MG63 (cell line): ENCODE data around the gene SLC7A7. TPM values are rescaled to one million over a fixed set of nuclear protein-coding genes. Genes with fewer than 3 reads are reported as not detected.

Experiments
- DNase-seq: peaks from one replicate; pipeline ENCODE4 v3.0.0-alpha.2; 2020
- H3K27me3 ChIP-seq: fragments of 250-450 bp; sonication (Bioruptor Pico); 2 replicates; pipeline ENCODE4 v1.5.1; 2020; ENCODE audit warnings: mild to moderate bottlenecking, moderate library complexity
- H3K36me3 ChIP-seq: fragments of 250-450 bp; sonication (Bioruptor Pico); 2 replicates; pipeline ENCODE4 v1.5.1; 2020; ENCODE audit warnings: mild to moderate bottlenecking, moderate library complexity
- H3K4me3 ChIP-seq: fragments of 250-450 bp; sonication (Bioruptor Pico); 2 replicates; pipeline ENCODE4 v1.5.1; 2020; ENCODE audit warnings: mild to moderate bottlenecking, moderate library complexity
- H3K9me3 ChIP-seq: fragments of 250-450 bp; sonication (Bioruptor Pico); 2 replicates; pipeline ENCODE4 v1.5.1; 2020; ENCODE audit warnings: mild to moderate bottlenecking, moderate library complexity
- total RNA-seq: library from RNA; depleted of rRNA; stranded (reverse); fragments of >200 nt; shearing (Covaris generic); gene quantifications from 2 replicates; pipeline ENCODE4 v1.2.3, GENCODE V29; 2014; ENCODE audit warnings: low replicate concordance

SLC7A7 gene
- total RNA-seq, 1 experiment from 2014 or later, result 4.0 TPM

GRCh38 chr14:22845821-22846625 is 30.8 kb upstream of the SLC7A7 start:
- Histone ChIP-seq H3K4me3 (no peak overlapping the region), H3K36me3 (peaks cover 31% of the 10 kb centered on the region), H3K9me3 (no peaks in the 10 kb centered on the region), H3K27me3 (no peaks in the 10 kb centered on the region)
- no peak for DNase-seq

- H3K4me3 ChIP-seq, result no peak overlapping the region
- H3K9me3 ChIP-seq, result no peaks in the 10 kb centered on the region
- peaks cover 36% of the 10 kb centered on the region for H3K36me3 ChIP-seq
- DNase-seq, result no peak
- no peaks in the 10 kb centered on the region for H3K27me3 ChIP-seq
Measured at GRCh38 chr14:22845103-22845394, 29.8 kb upstream of the SLC7A7 start.

- no peak for DNase-seq
Measured at GRCh38 chr14:22844221-22845102, 29.2 kb upstream of the SLC7A7 start.

DNA sequence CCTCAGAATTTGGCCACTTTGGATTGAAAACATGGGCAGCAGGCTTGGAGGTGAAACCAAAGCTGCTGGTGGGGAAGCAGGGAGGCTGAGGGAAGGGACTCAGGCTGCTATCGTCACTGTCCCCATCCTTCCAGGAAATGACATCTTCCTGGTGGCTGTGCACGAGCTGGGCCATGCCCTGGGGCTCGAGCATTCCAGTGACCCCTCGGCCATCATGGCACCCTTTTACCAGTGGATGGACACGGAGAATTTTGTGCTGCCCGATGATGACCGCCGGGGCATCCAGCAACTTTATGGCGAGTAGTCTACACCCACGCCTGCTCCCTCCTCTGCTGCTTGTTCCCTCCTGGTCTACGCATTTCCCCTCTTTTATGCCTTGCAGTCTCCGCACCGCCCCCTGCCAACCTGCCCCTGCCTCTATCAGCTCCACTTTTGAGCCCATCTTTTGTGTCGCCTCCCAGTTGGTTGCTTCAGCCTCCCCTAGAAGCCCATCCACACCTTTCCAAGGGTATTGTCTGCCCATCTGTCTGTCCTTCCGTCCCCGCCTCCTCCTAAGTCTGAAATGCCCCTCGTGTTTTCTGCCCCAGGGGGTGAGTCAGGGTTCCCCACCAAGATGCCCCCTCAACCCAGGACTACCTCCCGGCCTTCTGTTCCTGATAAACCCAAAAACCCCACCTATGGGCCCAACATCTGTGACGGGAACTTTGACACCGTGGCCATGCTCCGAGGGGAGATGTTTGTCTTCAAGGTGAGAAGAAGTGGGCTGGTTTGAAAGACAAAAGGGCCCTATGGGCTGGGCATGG is 28.1 kb upstream of the SLC7A7 start:
- Histone ChIP-seq H3K4me3 (no peak overlapping the region), H3K36me3 (peaks cover 45% of the 10 kb centered on the region), H3K9me3 (no peaks in the 10 kb centered on the region), H3K27me3 (no peaks in the 10 kb centered on the region)
- DNase-seq, result no peak

More at GRCh38 chr14:22844221-22845102, 29.2 kb upstream of the SLC7A7 start:
- H3K9me3 ChIP-seq, result no peaks in the 10 kb centered on the region
- no peaks in the 10 kb centered on the region for H3K27me3 ChIP-seq
- peaks cover 36% of the 10 kb centered on the region for H3K36me3 ChIP-seq
- no peak overlapping the region for H3K4me3 ChIP-seq

DNA sequence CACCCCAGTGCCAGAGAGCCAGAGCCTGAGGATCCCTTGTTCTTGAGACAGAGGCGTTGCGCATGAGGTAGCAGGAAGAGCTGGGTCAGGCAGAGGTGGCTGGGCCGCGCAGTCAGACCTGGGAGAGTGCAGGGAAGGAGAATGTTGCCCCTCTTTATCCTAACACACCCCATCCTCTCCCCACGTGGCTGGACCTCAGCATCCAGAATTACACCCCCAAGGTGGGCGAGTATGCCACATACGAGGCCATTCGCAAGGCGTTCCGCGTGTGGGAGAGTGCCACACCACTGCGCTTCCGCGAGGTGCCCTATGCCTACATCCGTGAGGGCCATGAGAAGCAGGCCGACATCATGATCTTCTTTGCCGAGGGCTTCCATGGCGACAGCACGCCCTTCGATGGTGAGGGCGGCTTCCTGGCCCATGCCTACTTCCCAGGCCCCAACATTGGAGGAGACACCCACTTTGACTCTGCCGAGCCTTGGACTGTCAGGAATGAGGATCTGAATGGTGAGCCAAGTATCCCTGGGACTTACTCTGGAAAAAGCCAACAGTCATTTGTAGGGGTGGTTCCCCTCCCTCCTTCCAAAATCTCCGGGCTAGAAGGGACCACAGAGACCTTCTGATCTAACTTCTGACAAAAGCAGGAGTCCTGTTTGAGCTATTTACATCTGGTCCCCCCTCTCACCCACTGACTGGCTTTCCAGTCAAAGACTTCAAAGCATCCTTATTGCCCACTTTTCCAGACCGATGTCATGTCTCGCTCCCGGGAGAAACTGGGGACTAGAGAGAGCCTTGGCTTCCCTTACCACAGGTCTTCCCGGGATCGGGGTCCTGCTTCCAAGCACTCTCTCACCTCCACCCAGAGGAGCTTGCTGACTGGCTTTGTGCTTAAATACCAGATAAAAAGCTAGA is 27.2 kb upstream of the SLC7A7 start:
- Histone ChIP-seq H3K9me3 (no peaks in the 10 kb centered on the region), H3K36me3 (peaks cover 51% of the 10 kb centered on the region), H3K27me3 (no peaks in the 10 kb centered on the region), H3K4me3 (no peak overlapping the region)
- no peak for DNase-seq

DNA sequence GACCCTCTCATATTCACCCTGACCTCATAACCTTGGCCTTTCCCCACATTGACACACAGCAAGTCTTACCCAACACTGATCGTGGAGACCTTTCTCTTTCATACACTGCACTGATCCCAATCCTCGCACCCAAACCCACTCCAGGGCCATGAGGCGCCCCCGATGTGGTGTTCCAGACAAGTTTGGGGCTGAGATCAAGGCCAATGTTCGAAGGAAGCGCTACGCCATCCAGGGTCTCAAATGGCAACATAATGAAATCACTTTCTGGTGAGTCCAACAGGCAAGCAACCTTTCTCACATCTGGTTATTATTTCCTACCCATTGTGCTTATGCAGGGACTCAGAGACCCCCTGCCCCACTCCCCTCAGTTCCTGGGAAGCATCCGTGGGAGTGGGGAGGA is 26.5 kb upstream of the SLC7A7 start:
- DNase-seq, result no peak
- H3K36me3 ChIP-seq, result peaks cover 53% of the 10 kb centered on the region
- no peak overlapping the region for H3K4me3 ChIP-seq
- no peaks in the 10 kb centered on the region for H3K27me3 ChIP-seq
- H3K9me3 ChIP-seq, result no peaks in the 10 kb centered on the region

DNA sequence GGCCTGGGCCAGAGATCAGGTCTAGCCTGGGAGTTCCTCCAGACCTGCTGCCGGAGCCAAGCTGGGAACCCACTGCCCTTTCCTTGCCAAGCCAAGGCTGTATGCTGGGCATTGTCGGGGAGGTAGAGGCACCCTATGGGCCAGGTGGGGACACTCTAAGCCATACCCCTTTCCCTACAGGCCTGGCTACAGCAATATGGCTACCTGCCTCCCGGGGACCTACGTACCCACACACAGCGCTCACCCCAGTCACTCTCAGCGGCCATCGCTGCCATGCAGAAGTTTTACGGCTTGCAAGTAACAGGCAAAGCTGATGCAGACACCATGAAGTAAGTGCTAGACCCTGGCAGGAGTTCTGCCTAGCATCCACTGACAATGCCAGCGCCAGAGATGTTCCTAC is 26.1 kb upstream of the SLC7A7 start:
- Histone ChIP-seq H3K9me3 (no peaks in the 10 kb centered on the region), H3K4me3 (no peak overlapping the region), H3K36me3 (peaks cover 53% of the 10 kb centered on the region), H3K27me3 (no peaks in the 10 kb centered on the region)
- no peak for DNase-seq

DNA sequence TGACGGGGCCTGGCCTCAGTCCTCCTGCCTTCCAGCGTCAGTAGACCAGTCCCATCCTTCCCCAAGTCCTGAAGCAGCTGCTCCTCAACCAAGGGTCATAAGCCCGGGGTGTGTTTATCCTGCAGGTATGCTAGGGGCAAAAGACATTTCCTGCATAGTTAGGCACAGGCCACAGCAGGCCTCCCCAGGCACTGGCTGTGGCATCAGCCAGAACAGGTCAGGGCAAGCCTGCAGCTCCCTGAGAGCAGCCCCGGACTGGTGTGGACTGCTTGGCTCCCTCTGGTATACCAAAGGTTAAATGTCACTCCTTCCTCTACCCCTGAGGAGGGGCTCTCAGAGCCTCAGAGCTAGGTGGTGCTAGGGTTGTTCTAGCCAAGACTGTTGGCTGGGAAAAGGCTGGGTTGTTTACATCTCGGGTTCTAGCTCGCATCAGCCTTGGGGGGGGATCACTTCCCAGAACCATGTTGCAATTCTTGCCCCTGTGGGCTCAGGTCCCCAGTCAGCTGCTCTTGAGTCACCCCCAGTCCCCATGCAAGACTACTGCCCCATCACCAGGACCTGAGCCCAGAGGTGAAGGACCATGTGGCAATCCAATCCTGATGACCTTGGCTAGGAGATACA is 24.0 kb upstream of the SLC7A7 start:
- Histone ChIP-seq H3K27me3 (no peaks in the 10 kb centered on the region), H3K4me3 (peak overlapping the region; percentile 80), H3K36me3 (peaks cover 49% of the 10 kb centered on the region), H3K9me3 (no peaks in the 10 kb centered on the region)
- no peak for DNase-seq

DNA sequence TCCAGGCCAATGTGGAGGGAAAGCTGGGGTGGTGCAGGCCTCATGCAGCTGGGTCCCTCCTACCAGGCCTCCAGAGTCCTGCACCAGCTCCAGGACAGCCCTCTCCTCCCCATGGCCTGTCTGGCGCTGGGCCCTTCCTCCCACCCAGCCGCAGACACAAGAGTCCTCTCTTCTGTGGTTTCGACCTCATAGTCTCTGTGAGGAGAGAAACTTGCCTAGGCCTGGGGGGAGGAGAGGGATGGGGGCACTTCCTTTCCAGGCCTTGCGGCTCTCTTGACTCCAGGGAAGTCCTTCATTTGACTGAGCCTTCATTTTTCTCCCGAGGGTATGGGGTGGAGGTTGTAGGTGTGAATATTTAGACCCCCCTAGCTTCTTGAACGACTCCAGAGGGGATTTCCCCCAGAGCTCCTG is 23.4 kb upstream of the SLC7A7 start:
- Histone ChIP-seq H3K27me3 (no peaks in the 10 kb centered on the region), H3K36me3 (peaks cover 51% of the 10 kb centered on the region), H3K9me3 (no peaks in the 10 kb centered on the region), H3K4me3 (peak overlapping the region; percentile 80)
- peak; percentile 28 for DNase-seq

DNA sequence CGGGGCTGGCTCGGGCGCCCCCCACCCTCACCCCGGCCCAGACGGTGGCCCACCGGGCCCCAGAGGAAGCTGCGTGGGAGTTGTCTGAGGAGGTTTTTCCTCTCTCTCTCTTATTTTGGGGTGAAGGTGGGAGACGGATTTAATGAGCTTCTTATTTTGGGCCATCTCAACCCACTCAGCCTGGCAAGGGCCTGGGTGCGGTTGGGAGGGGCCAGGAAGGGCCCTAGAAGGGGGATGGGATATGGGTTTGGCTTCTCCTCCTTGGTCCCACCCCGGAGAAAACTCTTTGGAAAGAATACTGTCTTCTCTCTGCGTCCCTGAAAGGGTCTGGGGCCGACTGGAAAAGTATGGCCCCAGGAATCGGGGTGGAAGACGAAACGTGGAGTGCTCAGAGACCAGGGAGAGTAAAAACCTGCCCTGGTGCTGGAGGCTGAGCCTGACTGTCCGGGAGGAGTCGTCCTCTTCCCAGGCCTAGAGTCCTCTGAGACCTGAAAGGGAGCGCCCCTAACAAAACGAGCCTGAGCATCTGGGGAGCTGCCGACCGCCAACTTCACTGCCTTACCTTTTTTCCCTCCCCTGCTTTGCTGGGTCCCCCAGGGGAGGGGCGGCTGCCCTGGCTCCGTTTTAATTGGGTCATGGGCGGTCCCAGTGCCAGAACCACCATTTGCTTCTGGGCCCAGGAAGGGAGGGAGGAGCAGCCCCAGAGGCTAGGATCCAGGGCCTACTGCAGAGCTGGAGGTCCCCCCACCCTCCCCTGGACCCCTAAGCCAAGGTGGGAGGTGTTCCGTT is 22.7 kb upstream of the SLC7A7 start:
- Histone ChIP-seq H3K9me3 (no peaks in the 10 kb centered on the region), H3K36me3 (peaks cover 53% of the 10 kb centered on the region), H3K27me3 (no peaks in the 10 kb centered on the region), H3K4me3 (peak overlapping the region; percentile 80)
- DNase-seq, result peak; percentile 56

DNA sequence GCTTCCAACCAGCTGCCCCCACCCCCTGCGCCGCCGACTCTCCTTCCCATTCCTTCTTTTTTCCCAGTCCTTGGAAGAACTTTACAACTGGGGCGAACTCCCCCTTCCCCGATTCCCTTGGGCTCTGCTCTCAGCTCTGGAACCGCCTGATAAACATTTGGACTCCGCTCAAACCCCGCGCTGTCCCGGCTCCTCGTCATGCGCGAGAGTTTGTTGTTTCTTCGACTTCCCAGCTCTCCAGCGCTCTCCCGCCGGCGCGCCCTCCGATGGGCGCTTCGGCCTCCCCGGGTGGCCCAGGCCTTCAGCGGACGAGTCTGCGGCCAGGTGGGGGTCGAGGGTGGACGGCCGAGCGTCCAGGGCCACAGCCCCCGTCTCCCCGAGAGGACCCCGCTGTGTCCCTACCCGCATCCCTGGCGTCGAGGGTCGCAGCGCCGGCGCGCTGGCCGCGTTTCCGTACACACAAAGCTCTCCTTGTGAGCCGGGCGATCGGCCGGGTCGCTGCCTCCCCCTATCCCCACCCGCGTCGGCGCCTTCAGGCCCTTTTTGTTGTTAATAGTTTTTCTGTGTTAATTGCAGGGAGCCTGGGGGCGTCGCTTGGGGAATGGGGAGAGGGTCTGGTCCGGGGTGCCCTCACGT is 22.0 kb upstream of the SLC7A7 start:
- Histone ChIP-seq H3K4me3 (peak overlapping the region; percentile 80), H3K36me3 (peaks cover 46% of the 10 kb centered on the region)
- DNase-seq, result peak; percentile 52

GRCh38 chr14:22836301-22837113 is 21.3 kb upstream of the SLC7A7 start, which contains the start of gene MMP14:
Gene MMP14 (plus strand): TSS chr14:22836585. CDS start chr14:22836818, 233 bp downstream.
- Histone ChIP-seq H3K27me3 (no peaks in the 10 kb centered on the region), H3K9me3 (no peaks in the 10 kb centered on the region), H3K4me3 (peak within 1 kb of the TSS; percentile 80), H3K36me3 (peaks cover 41% of the 10 kb centered on the region)
- DNase-seq, result peak; percentile 80

More for the DNA sequence above, 22.0 kb upstream of the SLC7A7 start:
- no peaks in the 10 kb centered on the region for H3K27me3 ChIP-seq
- H3K9me3 ChIP-seq, result no peaks in the 10 kb centered on the region

DNA sequence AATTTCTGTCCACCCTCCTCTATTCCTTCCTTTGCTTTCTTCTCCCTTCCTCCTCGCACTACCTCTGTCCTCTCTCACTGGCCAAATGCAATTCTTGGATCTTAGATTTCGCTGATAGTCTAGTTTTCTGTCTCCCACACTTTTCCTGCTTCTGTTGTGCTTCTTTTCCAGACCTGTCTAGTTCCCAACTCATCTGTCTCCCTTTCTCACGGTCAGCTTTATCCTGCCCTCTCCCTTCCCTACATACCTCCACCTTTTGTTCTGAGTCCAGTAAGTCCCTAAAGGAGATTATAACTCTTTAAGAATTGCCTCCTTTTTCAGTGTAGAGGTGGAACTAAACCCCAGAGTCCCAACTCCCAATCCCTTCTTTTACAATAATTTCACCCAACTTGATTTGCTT is 20.3 kb upstream of the SLC7A7 start:
- Histone ChIP-seq H3K27me3 (no peaks in the 10 kb centered on the region), H3K36me3 (peaks cover 35% of the 10 kb centered on the region), H3K9me3 (no peaks in the 10 kb centered on the region), H3K4me3 (no peak overlapping the region; the same call in 1 of the 2 replicates)
- DNase-seq, result no peak
